Measurements from ENCODE around the gene MRPL17.

DNA sequence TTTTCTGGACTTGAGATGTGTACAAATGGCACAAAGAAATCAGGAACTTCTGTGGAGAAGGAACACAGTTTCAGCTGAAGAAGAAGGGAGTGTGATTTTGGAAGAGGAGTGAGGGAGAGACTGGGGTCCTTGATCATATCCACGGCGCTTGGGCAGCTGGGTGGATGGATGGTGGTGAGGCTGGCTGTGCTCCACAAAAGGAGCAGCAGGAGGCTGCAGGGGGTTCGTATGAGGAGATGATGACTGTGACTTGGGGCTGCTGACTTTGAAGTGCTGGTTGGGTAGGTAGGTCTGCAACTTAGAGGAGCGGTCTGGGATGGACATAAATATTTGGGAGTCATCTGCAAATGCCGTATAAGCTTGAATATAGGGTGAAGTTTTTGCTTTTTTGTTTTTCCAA, 26.2 kb downstream of the MRPL17 start:
- no peak for TF ChIP-seq SUZ12 (IDR thresholded peaks at IDR 0.05; ENCODE audit: extremely low read depth, insufficient read depth, insufficient read length)
- TF ChIP-seq YY1 (IDR thresholded peaks at IDR 0.05; ENCODE audit: insufficient read depth, insufficient read length): no peak
- TF ChIP-seq ZNF274 (IDR thresholded peaks at IDR 0.05; ENCODE audit: low read depth, low read length): no peak

Data from NT2/D1 (cell line).